Activated CD4-positive, alpha-beta T cell treated with anti-CD3 and anti-CD28 coated beads for 36 hours (primary cell): ENCODE results near the gene DOK5. TPM values are rescaled to one million over a fixed set of nuclear protein-coding genes. Genes with fewer than 3 reads are reported as not detected.

Source experiments
- ATAC-seq: fragments of 200-7000 bp; cut with Tn5 transposase; one replicate; pipeline ENCODE4 v1.10.0; 2021; ENCODE audit warnings: mild to moderate bottlenecking, moderate library complexity
- CTCF ChIA-PET: fragments of 350-600 bp; sonication (Branson Sonifier 250); formaldehyde crosslinking; loops from one replicate; lab custom pipeline; 2021; ENCODE audit warnings: antibody characterized with exemption; lab: Charles Lee
- POLR2A ChIA-PET: fragments of 350-600 bp; sonication (Branson Sonifier 250); formaldehyde crosslinking; loops from one replicate; lab custom pipeline; 2021; ENCODE audit warnings: antibody characterized with exemption, inconsistent platforms; lab: Charles Lee
- DNase-seq: peaks from one replicate; pipeline ENCODE4 v3.0.0-alpha.2; 2020
- H3K27ac Mint-ChIP-seq: one replicate; pipeline ENCODE4 v1.8.0; 2021; ENCODE audit warnings: mixed read lengths
- H3K27me3 Mint-ChIP-seq: one replicate; pipeline ENCODE4 v1.8.0; 2021; ENCODE audit warnings: mixed read lengths
- H3K36me3 Mint-ChIP-seq: one replicate; pipeline ENCODE4 v1.8.0; 2021; ENCODE audit warnings: low read depth, mixed read lengths
- H3K4me1 Mint-ChIP-seq: one replicate; pipeline ENCODE4 v1.8.0; 2021; ENCODE audit warnings: mixed read lengths
- H3K4me3 Mint-ChIP-seq: one replicate; pipeline ENCODE4 v1.8.0; 2021; ENCODE audit warnings: mild to moderate bottlenecking, moderate library complexity, mixed read lengths
- H3K9me3 Mint-ChIP-seq: one replicate; pipeline ENCODE4 v1.8.0; 2021; ENCODE audit warnings: low read depth, mixed read lengths
- intact Hi-C, 2 experiments: fragments of 100-400 bp; cut with DNase I in 1 of 2; cut with micrococcal nuclease in 1 of 2; formaldehyde crosslinking; loops; one replicate each; pipeline versions ENCODE4 v1.14.2 to v1.15.1; 2022 to 2024; cut with DNase I, micrococcal nuclease
- total RNA-seq, 2 experiments: library from RNA; stranded (reverse); gene quantifications; one replicate each; pipeline ENCODE4 v1.2.3, GENCODE V29; 2021

DOK5 gene
- total RNA-seq, 2 experiments from 2014 or later, result 2.1 to 2.9 TPM

DNA sequence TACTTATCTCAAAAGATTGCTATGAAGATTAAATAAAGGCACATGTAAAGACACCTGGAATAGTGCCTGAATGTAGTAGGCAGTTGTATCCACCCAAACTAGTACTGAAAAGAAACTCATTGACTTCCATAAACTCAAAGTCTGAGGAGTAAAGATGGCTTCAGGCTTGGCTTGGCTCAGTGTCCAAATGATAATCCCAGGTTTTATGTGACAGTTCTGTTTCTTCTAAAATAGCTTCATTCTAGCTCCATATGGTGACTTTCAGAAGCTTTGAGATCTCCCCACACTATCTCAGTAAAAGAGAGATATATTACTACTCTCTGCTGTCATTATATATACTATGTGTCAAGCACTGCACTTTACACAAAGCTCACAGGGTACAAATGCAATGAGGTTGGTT is 121.3 kb downstream of the DOK5 start:
- Mint-ChIP-seq H3K27me3 (peaks cover 7% of the 10 kb centered on the region), H3K9me3 (no peaks in the 10 kb centered on the region), H3K36me3 (no peaks in the 10 kb centered on the region), H3K4me3 (no peak overlapping the region), H3K27ac (no peak overlapping the region), H3K4me1 (no peaks in the 10 kb centered on the region)
- CTCF ChIA-PET, result interaction anchor here (0.6 kb wide), 1 partner anchor 53 kb away, joined by 4 read pairs; no protein-coding TSS in a partner anchor
- no peak for DNase-seq
- POLR2A ChIA-PET, result no interaction called here
- intact Hi-C loops, result no loop called here
- no peak for ATAC-seq

DNA sequence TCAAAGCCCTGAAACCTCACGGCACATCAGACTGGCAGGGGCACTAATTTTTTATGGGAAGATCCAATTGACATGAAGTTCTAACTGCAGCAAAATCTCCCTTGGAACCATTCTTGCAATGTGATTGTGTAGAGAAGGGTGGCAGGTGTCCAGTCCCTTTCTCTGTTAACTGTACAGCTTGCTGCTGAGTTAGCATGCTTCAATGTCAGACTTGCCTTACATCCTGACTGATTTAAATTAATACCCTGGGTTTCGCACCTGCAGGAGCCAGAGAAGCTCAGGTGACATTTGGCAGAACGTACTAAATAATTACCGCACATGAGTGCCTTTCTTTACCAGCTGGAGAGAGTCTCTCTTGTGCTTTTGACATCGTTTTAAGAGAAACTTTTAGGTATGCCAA is 123.0 kb downstream of the DOK5 start:
- ChIA-PET POLR2A (no interaction called here), CTCF (interaction anchor here (0.6 to 1.4 kb wide), 4 partner anchors 20 to 1786 kb away, joined by 3 read pairs; no protein-coding TSS in a partner anchor)
- H3K9me3 Mint-ChIP-seq, result no peaks in the 10 kb centered on the region
- H3K4me1 Mint-ChIP-seq, result no peaks in the 10 kb centered on the region
- no peak for DNase-seq
- H3K27ac Mint-ChIP-seq, result no peak overlapping the region
- ATAC-seq, result no peak
- H3K27me3 Mint-ChIP-seq, result peaks cover 7% of the 10 kb centered on the region
- no peaks in the 10 kb centered on the region for H3K36me3 Mint-ChIP-seq
- H3K4me3 Mint-ChIP-seq, result no peak overlapping the region
- intact Hi-C loops, result no loop called here

DNA sequence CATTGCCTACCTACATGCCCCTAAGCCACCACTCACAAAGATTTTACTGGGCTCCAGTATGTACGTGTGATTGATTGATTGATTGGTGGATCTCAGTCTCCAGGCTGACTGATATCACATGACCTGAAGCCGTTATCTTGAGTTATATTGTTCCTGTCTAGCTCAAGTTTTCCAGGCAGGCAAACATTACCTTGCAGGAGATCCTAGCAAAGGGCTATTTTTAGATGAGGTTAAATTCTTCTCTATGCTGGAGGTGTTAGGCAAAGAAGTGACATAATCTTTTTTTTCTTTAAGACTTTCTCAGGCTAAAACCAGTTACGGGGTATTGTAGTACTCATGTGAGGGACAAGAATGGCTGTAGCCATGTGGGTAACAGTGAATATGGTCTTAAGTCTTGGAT is 125.2 kb downstream of the DOK5 start:
- ChIA-PET CTCF (no interaction called here), POLR2A (no interaction called here)
- Mint-ChIP-seq H3K4me1 (no peaks in the 10 kb centered on the region), H3K27ac (no peak overlapping the region), H3K36me3 (no peaks in the 10 kb centered on the region), H3K27me3 (peaks cover 4% of the 10 kb centered on the region), H3K9me3 (no peaks in the 10 kb centered on the region), H3K4me3 (no peak overlapping the region)
- intact Hi-C loops, result no loop called here
- no peak for ATAC-seq
- no peak for DNase-seq

DNA sequence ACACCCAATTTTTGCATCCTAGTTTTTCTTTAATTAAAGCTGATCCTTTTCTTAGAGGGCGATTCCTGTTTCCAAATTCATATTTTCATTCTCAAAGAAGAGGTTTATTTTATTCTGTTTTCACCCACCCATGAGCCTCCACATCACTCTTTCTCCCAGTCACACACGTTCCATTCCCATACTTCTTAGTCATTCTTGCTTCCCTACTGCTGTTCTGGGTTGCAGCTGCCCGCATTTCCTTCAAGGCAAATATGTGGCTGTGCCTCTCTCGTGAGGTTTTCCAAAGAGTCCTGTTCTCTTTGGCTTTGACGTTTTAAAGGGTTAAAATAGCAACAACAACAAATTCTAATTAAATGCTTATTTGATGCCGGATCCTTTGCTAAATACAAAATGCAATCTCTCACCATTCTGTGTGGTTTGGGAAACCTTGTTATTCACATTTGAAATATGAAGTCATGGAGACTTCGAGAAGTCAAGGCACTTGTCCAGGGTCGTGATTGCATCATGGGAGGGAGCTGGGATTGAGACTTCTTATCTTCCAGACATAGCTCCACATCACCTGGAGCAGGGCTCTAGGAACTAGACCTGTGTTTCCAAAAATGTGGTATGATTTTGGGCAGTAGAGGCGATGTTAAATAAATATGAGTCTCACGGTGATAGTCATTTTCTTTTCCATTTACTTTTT is 126.6 kb downstream of the DOK5 start:
- ChIA-PET POLR2A (no interaction called here), CTCF (interaction anchor here (1.6 kb wide), 1 partner anchor 11 kb away, joined by 5 read pairs; no protein-coding TSS in a partner anchor)
- Mint-ChIP-seq H3K4me3 (no peak overlapping the region), H3K9me3 (no peaks in the 10 kb centered on the region), H3K27ac (no peak overlapping the region), H3K36me3 (no peaks in the 10 kb centered on the region), H3K4me1 (no peaks in the 10 kb centered on the region), H3K27me3 (peaks cover 2% of the 10 kb centered on the region)
- intact Hi-C loops, result no loop called here
- DNase-seq (no peak), ATAC-seq (no peak)

DNA sequence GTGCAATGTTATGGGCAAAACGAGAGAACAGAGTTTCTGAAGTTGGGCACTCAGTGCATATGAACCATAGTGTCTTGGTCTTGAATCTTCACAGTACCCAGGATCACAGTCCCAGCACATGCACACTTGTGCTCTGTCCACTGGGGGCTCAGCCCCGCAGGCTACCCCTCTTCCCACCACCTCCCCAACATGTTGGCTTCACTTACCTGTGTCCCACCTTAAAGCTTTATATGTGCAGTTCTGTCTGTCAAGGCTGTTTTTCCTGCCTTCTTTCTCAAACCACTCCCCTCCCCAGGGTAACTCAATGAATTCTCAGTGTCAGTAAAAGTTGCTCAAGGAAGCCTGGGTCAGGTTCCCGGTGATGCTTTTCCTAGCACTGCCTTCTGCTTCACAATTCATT is 129.9 kb downstream of the DOK5 start:
- intact Hi-C loops, result no loop called here
- Mint-ChIP-seq H3K36me3 (no peaks in the 10 kb centered on the region), H3K4me1 (no peaks in the 10 kb centered on the region), H3K27me3 (peaks cover 4% of the 10 kb centered on the region), H3K9me3 (no peaks in the 10 kb centered on the region), H3K4me3 (no peak overlapping the region), H3K27ac (no peak overlapping the region)
- DNase-seq, result no peak
- no peak for ATAC-seq
- CTCF ChIA-PET, result interaction anchor here (0.5 kb wide), 1 partner anchor 32 kb away, joined by 3 read pairs; no protein-coding TSS in a partner anchor
- POLR2A ChIA-PET, result no interaction called here

DNA sequence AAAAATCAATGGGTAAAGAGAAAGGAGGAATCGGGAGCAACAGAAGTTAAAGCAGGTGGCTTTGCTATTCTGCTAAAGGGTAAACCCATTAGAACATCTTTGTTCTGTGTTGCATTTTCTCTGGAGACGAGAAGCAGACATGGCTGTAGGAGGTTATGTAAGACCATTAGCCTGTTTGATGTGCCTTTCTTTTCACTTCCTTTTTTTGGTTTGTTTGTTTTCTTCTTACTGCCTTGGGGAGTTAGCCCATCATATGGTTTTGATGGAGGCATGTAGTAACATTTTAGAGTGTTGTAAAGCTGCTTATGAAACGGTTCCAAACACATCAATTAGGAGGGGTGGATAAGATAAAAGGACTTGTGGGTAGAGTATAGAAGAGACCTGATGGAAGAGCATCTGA is 131.0 kb downstream of the DOK5 start:
- no peak overlapping the region for H3K27ac Mint-ChIP-seq
- no peaks in the 10 kb centered on the region for H3K36me3 Mint-ChIP-seq
- H3K27me3 Mint-ChIP-seq, result peaks cover 4% of the 10 kb centered on the region
- no peak overlapping the region for H3K4me3 Mint-ChIP-seq
- ChIA-PET CTCF (no interaction called here), POLR2A (no interaction called here)
- ATAC-seq (no peak), DNase-seq (no peak)
- H3K9me3 Mint-ChIP-seq, result no peaks in the 10 kb centered on the region
- H3K4me1 Mint-ChIP-seq, result no peaks in the 10 kb centered on the region
- intact Hi-C loops, result no loop called here

DNA sequence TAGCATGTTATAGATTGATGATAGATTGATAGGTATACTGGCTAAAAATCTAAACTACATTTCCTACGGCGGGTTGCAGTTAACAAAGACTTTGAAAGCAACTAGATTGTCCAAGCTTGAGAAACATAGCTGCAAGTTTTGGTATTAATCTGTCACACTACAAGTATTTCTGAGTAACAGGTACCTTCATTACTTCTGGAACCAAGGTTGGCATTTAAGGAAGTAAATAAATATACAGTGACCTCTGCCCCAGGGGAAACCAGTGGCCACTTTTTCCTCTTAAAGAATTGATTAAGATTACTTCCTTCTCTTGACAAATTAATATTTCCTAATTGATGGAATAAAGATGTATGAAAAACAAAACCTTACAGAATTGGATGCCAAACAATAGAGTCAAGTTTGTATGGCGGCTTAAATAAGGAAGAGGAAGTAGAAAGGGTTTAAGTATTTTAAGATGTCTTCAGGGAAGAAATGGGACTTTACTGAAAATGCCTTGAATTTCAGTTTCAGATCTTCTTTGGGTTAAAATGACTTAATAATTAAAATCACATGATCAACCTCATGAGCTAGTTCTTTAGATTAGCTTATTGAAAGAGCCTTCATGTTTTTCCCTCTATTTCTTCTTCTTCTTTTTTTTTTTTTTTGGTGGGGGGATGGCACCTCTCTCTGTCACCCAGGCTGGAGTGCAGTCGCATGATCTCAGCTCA is 132.8 kb downstream of the DOK5 start:
- DNase-seq, result no peak
- H3K36me3 Mint-ChIP-seq, result no peaks in the 10 kb centered on the region
- H3K27me3 Mint-ChIP-seq, result peaks cover 4% of the 10 kb centered on the region
- no peak overlapping the region for H3K27ac Mint-ChIP-seq
- no peak overlapping the region for H3K4me3 Mint-ChIP-seq
- intact Hi-C loops, result no loop called here
- no peaks in the 10 kb centered on the region for H3K9me3 Mint-ChIP-seq
- H3K4me1 Mint-ChIP-seq, result no peaks in the 10 kb centered on the region
- ATAC-seq, result no peak
- CTCF ChIA-PET, result no interaction called here
- POLR2A ChIA-PET, result no interaction called here

DNA sequence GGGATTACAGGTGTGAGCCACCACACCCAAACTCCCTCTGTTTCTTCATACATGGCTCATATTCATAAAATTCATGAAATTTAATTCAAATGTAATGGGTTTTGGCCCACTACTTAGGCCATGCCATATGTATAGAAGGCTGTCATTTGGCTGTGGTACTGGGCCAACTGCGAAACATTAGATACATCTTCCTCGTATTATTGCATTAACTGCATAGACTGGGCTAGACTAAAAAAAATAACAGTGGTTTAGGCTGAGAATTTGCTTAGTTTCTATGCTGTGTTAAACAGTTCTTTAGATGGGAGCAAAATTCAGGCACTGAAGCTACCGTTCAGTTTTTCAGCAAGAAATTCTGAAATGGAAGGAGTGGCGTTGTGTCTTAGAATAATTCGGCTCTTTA is 133.6 kb downstream of the DOK5 start:
- H3K27ac Mint-ChIP-seq, result no peak overlapping the region
- DNase-seq, result no peak
- no peaks in the 10 kb centered on the region for H3K4me1 Mint-ChIP-seq
- no peak overlapping the region for H3K4me3 Mint-ChIP-seq
- POLR2A ChIA-PET, result no interaction called here
- peaks cover 4% of the 10 kb centered on the region for H3K27me3 Mint-ChIP-seq
- intact Hi-C loops, result no loop called here
- ATAC-seq, result no peak
- no peaks in the 10 kb centered on the region for H3K36me3 Mint-ChIP-seq
- H3K9me3 Mint-ChIP-seq, result no peaks in the 10 kb centered on the region
- CTCF ChIA-PET, result interaction anchor here (0.7 kb wide), 1 partner anchor 307 kb away, joined by 3 read pairs; no protein-coding TSS in a partner anchor

DNA sequence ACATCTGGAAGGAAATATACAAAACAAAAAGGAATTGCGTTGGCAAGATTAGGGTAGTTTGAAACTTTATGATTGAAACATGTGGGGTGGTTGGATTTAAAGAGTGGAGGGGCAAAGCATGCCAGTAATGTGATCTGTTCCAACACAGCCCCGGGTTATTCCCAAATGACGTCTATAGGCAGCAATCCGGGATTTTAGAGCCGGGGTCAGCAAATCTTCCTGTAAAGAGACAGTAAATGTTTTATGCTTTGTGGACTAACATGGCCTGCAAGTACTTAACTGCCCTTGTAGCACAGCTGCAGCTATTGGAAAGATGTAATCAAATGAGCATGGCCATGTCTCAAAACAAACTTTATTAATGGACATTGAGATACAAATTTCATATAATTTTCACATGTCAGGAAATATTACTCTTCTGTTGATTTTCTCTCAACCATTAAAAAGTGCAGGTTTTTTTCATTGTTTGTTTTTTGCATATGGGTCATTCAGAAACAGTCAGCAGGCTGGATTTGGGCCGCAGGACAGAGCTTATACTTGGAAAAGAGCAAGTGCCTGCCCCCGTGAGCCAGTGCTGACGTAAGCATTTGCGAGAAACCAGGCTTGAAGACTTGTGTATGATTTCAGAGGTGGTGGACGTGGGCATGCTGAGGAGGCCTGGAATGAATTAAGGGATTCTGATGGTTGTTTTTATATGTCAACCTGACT is 136.5 kb downstream of the DOK5 start:
- Mint-ChIP-seq H3K9me3 (no peaks in the 10 kb centered on the region), H3K4me1 (no peaks in the 10 kb centered on the region), H3K27me3 (peaks cover 2% of the 10 kb centered on the region), H3K36me3 (no peaks in the 10 kb centered on the region), H3K4me3 (no peak overlapping the region), H3K27ac (no peak overlapping the region)
- DNase-seq (no peak), ATAC-seq (no peak)
- intact Hi-C loops, result no loop called here
- POLR2A ChIA-PET, result no interaction called here
- CTCF ChIA-PET, result interaction anchor here (1.6 kb wide), 1 partner anchor 10 kb away, joined by 5 read pairs; no protein-coding TSS in a partner anchor

DNA sequence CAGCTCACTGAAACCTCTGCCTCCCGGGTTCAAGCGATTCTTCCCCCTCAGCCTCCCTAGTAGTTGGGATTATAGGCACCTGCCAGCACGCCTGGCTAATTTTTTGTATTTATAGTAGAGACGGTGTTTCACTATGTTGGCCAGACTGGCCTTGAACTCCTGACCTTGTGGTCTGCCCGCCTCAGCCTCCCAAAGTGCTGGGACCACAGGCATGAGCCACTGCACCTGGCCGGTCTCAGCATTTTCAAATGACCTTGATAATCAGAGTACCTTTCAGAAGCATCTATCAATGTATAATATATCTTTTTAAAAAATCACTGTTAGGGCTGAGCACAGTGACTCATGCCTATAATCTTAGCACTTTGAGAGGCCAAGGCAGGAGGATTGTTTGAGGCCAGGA is 143.0 kb downstream of the DOK5 start:
- Mint-ChIP-seq H3K27me3 (peaks cover 12% of the 10 kb centered on the region), H3K36me3 (no peaks in the 10 kb centered on the region), H3K4me3 (no peak overlapping the region), H3K9me3 (no peaks in the 10 kb centered on the region), H3K27ac (no peak overlapping the region), H3K4me1 (no peaks in the 10 kb centered on the region)
- intact Hi-C loops, result no loop called here
- ChIA-PET CTCF (no interaction called here), POLR2A (no interaction called here)
- DNase-seq (no peak), ATAC-seq (no peak)

DNA sequence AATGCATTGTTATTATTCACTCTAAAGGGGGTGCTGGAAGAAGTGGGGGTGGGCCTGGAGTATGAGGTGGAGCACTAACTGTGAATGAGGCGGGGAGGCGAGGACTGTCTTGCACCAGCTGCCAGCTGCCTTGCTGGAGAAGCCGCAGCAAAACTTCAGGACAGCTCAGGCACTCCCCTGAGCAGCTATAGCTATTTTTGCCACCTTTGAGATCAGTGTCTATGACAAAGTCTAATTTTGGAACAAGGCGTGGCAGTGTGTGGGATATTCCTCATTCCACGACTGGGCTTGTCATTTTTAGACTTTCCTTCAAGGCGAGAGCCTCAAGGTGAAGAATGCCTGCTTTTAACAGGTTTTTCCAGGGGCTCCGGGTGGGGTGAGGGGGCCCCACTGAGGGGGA is 143.8 kb downstream of the DOK5 start:
- CTCF ChIA-PET, result no interaction called here
- Mint-ChIP-seq H3K27me3 (peaks cover 12% of the 10 kb centered on the region), H3K4me1 (no peaks in the 10 kb centered on the region), H3K9me3 (no peaks in the 10 kb centered on the region), H3K4me3 (no peak overlapping the region), H3K36me3 (no peaks in the 10 kb centered on the region), H3K27ac (no peak overlapping the region)
- DNase-seq (no peak), ATAC-seq (no peak)
- POLR2A ChIA-PET, result no interaction called here
- intact Hi-C loops, result no loop called here
